HG03060 (cell line): ENCODE measurements around the gene EVA1A.

Source experiments
- ATAC-seq: cut with Tn5 transposase; IDR thresholded peaks from one replicate; pipeline ENCODE4 v1.9.1; 2021; ENCODE audit warnings: low read depth, moderate number of reproducible peaks; ENCODE audit not compliant: unreplicated experiment

EVA1A gene

DNA sequence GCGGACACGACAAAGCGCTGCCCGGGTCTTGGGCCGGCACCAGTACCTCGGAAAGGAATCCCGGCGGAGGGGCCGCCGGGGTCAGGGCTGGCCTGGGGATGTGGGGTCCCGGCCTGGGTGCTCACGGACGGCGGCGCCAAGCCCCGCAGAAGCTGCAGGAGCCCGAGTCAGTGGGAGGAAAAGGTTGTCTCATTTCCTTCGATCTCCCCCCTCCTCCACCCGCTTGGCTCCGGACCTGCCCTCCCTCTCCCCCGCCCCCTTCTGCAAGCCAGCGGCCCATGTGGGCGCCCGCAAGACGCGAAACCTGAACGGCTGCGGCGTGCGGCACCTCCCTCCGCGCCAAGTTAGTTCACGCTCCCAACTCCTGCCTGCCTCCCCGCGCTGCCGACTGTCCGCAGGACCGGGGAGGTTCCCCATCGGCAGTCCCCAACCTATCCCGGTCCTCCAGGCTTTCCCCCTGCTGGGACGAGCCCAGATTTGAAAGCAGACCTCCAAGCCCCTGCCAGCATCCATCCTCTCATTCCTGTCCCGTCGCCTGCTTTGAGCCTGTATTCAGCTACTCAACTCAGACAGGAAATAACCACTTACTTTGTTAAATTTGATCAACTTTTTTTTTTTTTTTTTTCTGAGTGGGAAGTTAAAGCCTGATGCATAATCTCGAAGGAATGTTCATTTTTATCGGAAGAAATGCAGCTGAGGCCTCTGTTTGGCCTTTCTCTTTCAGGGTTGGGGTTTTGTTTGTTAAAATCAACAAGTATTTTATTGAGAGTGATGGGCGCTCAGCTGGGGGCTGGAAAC, at the start of gene EVA1A:
Gene EVA1A (minus strand): TSS at position 172 of the 798 bp plus-strand sequence. CDS start 42,799 bp downstream, outside the sequence.
- no peak for ATAC-seq

DNA sequence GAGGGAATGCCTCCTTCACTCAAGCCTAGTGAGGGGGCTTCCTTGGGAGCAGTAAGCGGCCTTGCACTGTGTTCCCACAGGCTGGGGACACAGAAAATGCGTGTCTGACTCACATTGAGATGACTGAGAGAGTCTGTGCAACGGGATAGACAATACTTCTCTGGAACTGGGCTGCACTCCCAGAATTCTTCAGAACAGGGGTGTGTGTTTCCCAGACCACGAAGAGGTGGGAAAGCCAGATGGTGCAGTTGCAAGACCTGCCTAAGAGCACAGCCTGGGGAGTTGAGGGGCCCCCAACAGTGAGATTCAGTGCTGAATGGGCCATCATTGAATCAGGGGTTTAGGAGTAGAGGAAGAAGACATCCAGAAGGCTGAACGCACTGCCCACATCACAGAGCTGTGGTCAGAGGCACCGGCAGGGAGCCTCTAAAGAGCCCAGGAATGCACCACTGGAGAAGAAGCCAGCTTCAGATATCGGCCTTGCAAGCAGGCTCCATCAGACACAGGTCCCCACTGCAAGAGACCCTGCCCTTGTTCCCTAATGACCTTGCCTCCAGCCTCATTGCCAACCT, 49.3 kb upstream of the EVA1A start:
- no peak for ATAC-seq

- ATAC-seq, result no peak
These were observed 48.6 kb upstream of the EVA1A start for GRCh38 chr2:75609334-75609689.

DNA sequence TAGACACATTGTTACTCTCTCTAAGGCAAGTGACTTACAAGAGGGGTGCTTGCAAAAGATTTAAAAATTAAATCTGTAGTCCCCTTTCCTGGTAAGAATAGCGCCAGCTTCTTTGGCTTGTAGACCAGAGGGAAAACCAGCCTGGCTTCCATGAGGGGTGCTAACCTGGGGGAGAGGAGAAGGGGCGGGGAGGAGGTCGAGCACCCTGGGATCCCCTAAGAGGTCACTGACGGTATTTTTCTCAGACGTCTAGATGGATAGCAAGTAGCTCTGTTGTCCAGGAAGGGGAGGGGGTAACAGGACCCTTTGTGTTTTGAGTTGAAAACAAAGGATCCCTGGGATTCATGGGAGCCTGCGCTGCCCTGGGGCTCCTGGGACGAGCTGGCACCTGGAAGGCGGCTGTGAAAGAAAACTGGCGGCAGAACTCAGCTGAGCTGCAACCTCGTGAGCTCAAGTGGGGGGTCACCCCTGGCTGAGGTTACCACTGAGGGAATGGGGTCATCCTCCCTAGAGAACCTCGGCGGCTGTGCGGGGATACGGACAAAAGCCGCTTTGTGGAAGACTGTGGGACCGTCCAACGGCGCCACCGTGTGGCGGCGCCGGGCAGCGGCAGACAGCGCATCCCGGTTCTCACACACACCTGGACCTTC, 48.1 kb upstream of the EVA1A start:
- ATAC-seq, result no peak

GRCh38 chr2:75607988-75608683, 47.4 kb upstream of the EVA1A start:
- ATAC-seq, result no peak

DNA sequence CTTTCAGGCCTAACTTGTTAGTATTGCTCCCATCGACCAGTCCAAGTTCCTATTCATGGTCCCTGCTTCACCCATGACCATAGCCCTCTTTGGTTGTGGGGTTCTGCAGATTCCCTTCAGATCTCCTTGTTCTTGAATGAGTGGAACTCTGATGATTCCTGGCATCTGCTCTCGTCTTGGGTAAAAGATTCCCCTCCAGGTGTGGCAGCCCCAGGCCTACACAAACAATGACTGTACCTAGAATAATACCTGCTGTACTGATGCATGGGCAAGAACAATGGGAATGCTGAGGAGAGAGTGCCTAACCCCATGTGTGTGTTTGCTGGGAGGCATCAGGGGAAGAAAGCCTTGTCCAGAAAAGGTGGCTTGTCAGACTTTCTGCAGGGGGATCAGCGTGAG, 46.7 kb upstream of the EVA1A start:
- no peak for ATAC-seq

- no peak for ATAC-seq
These were observed 46.1 kb upstream of the EVA1A start for GRCh38 chr2:75606761-75607399.

- no peak for ATAC-seq
These were observed 45.2 kb upstream of the EVA1A start for GRCh38 chr2:75605770-75606529.

DNA sequence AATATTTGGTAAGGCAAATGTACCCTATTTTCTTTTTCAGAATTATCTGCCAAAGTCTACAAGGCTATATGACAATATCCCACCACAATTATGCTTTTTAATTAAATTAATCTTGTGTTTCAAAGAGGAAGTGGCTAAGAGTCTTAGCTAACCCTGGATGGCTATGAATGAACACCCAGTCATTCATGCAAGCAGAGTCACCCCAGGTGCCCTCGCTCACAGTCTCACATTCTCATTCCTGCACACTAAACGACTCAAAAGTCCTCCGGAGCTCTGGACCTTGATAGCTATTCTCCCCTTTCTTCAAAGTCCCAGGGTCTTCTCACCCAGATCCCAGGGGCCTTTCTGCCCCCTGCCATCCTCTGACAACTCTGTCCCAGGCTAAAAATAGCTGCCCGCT, 43.7 kb upstream of the EVA1A start:
- ATAC-seq, result no peak

GRCh38 chr2:75603477-75603876, 42.7 kb upstream of the EVA1A start:
- ATAC-seq, result no peak

DNA sequence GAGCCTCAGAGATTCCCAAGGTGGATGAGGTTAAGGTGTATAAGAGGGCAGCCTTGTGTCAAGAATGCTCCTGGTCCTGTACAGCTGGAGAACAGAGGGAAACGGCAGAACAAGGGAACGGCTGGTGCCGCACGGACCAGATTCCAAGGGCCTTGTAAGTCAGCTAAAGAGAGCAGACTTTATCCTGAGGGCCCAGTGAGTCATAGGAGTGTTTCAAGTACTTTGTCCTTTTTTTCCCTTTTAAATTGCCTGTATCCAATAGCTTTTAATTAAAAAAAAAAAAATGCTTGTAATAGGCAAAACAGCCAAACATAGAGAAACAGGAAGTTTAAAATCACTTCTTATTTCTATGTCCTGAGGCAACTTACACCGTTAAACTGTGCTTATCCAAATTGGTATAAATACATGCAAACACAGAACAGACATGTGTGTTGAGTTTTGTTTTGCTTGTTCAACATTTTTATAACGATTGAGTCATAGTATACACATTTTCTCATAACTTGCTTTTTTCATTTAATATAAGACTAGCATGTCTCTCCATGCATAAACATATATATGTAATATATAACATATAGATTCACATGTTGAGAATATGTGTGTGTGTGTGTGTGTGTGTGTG, 42.1 kb upstream of the EVA1A start:
- ATAC-seq, result no peak

DNA sequence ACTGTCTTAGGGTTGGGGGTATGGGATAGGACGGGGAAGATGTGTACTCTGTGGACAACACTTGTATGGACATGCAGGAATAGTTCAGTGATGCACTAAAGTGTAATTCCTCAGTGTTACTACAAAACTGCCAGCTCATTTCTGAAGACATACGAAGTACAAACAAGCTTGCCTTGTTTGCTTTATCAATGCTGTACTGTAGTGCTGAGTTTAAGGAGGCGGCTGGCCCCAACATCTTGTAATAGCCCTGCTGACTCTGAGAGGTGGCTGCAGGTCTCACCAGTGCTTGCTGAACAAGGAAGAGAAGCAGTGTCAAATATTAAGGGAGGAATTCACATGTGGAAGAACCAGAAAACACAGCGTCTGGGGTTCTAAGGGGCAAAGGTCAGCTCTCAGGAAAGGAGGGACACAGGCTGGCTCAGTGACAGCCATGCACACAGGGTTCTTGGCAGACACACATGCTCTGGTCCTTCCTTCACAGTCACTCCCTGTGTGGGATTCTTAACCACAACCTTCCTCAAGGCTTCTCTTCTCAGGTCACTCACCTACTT, 39.8 kb upstream of the EVA1A start:
- no peak for ATAC-seq

DNA sequence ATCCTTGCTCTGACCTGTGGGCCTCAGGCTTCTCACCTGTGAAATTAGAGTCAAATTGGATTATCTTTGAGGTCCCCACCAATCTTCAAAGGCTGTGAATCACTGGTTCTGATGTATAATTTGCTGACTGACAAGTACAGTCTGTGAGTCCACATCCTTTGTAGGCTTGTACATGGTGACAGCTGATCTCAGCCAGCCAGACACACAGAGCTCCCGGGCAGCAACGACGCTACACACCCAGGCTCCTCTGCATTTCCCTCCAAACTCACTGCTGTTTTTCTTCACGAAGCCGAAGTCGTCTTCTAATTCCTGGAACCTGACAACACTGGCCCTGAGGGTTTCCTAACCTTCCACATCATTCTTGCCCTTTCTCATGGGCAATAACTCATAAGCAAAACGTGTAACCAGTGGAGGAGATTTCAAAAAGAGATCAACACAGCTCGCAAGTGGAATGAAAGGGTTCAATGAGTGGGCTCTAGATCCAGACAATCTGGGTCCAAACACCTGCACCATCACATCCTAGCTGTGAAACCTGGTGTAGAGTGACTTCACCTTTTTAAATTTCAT, 37.9 kb upstream of the EVA1A start:
- ATAC-seq, result no peak

DNA sequence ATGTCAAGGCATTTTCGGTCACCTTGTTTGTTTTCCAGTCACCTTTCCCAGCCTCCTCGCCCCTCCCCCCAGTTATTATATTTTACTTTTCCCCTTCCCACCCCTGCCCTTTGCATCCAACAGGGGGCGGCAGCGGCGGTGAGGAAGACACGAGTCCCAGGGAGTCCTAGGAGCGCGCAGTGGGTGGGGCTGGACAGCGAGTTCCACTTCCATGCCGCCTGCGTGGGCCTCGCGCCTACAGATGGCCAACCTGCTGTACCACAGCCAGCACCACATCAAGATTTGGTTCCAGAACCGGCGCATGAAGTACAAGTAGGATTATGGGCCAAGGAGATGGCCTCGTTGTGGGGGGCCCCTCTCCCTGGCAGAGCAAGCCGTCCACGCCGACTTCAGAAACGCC, 37.2 kb upstream of the EVA1A start:
- no peak for ATAC-seq

- ATAC-seq, result no peak
These were observed 36.0 kb upstream of the EVA1A start for GRCh38 chr2:75596784-75597183.

DNA sequence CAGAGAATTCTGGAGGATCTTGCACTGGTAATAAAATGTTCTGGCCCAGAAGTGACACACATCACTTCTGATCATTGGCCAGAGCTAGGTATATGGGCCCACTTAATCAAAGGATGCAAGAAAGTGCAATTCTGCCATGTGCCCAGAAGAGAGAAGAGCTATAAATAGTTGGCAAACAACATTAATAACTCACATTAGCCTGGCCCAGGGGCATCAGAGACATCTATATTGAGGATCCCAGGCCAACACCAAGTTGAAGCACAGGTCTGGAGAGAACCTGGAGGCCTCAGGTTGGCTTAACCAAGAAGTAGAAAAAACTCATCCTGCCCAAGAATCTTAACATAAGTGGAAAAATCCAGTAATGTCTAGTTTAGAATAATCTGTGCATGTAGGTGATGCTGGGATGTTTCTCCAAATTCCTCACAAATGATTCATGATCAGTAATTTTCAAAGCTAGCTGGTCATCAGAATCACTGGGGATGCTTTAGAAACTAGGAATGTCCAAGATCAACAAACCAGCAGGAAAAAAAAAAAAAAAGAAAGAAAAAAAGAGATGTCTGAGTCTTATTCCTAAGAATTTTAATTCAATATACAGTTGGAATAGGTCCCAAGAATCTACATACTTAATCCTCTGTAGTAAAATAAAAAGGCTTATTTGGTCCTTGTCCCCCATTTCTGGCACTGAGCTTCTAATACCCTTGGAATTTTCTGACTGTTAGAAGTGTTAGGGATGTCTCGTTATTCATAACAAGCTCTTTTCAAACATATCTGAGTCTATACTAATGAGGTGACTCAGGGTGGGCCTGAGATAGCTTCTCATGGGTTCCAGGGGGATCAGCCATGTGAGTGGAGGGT, 35.0 kb upstream of the EVA1A start:
- no peak for ATAC-seq

DNA sequence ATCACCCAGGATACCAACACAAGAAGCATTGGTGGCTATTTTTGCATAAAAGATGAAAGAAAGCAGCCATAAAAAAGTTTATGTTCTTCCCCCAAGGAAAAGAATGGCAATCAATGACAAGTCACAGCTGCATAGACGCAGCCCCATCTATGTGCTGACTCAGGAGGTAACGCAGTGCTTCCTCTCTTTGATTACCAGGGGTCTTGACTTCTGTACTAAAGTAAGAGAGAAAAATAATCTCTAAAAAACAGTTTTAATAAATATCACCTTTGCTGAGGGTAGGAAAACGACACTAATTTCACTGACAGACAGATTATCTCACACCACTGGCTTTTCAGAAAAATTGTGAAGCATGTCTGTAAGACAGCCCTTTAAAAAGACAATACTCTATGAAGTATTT, 33.9 kb upstream of the EVA1A start:
- no peak for ATAC-seq

- no peak for ATAC-seq
These were observed 32.1 kb upstream of the EVA1A start for GRCh38 chr2:75592888-75593287.
